ENCODE results near the gene MESP2.

The MESP2 gene

DNA sequence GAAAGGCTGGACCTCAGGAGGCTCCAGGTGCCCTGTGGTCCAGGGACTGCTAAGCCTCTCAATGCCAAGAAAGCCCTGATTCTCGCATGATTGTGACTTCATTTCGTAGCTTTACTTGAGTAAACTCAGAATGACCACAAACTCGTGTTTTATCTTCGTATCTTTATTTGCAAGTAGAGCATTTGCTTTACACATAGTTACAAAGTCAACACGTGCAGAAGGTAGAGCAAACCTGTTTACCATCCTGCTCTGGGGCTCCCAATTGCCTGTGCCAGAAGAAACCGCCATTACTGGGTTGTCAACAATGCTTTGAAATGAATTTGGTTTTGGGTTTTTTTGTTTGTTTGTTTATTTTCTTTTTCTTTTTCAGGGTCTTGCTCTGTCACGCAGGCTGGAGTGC lies 19.2 kb upstream of the MESP2 start:
- no peak for DNase-seq

DNA sequence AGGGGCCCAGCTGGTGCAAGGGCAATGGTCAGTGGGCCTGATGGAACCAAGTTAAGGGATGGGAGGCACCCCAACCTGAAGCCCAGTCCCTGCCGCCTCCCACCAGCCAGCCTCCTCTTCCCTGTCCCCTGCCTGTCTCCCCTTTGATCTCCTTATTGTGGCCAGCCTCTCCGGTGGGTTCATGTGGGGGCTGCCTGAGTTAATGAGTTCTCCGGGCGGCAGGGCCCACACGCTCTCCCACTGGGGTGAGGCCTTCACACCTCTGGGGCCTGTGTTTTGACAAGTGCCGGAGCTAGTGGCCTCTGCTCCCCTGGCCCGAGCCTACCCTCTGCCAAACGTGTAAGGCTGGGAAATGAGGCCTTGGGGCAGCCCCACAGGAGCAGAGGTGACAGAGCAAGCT lies 17.8 kb upstream of the MESP2 start:
- no peak for DNase-seq

DNA sequence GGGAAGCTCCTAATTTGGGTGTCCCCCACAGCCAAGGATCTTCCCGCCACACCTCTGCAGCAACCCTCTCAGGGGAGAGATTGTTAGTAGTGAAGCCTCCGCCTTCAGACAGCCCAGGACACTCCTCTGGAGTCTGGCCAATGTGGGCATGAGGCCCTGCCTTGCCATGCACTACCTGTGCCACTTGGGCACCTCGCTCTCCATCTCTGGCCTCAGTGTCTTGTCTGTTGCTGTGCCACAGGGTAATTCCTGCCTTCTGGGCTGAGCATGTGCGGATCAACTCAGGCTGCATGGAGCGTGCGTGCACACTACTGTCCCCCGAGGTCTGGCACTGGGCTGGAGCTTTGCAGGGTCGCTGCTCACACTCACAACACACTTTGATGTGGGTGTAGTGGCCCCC lies 17.2 kb upstream of the MESP2 start:
- DNase-seq, result no peak

DNA sequence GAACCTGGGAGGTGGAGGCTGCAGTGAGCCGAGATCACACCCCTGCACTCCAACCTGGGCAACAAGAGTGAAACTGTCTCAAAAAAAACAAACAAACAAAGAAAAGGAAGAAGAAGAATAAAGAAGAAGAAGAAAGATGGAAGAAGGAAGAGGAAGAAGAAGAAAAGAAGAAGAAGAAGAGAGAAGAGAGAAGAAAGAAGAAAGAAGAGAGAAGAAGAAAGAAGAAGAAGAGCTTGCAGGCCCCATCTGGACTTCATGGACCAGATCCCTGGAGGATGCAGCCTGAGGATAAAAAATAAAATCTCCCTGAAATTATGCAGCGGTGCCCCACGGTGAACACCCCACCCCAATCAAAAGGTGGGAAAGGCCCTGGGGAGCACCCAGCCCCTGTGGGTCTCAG lies 16.3 kb upstream of the MESP2 start:
- no peak for DNase-seq

DNA sequence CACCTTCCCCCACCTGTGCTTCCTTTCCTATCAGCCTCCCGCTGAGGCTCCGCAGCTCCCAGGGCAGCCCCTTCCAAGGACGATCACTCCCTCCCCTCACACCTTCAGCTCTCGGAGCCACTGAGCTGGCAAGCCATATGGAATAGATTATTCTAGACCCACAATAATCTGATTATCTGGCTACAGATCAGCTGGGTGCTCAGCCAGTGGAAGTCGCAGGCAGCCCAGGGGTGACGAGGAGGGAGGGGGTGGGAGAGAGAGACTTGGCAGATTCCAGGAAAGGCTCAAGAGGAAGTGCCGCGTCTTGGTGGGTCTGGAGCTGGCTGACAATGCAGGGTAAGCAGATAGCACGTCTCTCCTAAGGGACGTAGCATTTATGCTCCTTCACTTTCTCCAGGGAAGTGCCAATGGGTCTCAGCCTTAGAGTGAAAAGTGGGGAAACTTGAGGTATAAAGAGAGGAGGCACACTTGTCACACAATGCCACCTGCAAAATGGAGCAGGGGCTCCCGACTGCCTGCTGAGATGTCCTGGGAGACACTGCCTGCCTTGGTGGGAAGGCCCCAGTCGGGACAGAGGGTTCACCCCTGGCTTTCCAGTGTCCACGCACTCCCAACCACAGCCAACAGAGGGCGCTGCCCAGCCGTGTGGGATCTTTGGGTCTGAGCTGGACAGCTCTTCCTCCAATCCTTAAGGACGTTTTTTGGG lies 15.7 kb upstream of the MESP2 start:
- peak; percentile 82 for DNase-seq

DNA sequence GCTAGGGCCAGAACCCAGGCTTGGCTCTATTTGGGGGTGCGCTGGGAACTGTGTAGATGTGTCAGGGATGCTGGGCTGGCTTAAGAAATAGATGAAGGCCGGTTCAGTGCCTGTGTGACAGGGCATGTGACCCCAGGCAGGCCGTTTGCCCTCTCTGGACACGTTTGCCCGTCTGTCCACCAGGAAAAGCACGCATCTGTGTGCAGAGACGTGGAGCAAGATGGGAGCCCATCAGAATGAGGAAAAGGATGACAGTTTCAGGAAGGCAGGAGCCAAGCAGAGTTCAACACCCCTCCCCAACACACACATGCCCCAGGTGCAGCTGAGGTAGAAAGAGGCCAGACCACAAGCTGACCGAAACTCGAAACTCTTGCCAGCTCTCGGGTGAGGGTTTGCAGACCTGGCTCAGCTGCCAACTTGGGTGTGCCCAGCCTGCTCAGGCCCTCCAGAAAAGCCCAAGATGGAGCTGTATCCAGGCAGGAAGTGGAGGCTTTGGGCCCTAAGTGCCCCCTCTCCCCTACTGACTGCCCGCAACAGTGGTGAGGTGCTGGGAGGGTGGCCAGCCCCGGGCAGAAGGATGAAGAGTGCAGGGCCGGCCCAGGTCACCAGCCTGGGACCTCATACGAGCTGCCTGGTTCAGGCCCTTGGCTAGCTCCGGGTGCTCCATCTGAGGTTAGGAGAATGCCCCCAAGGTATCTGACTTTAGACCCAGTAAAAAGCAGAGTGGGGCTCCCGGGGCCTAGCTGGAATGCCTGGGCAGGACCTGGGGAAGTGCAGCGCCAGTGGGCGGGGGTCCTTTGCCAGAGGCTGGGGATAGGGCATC lies 14.9 kb upstream of the MESP2 start:
- DNase-seq, result no peak

DNA sequence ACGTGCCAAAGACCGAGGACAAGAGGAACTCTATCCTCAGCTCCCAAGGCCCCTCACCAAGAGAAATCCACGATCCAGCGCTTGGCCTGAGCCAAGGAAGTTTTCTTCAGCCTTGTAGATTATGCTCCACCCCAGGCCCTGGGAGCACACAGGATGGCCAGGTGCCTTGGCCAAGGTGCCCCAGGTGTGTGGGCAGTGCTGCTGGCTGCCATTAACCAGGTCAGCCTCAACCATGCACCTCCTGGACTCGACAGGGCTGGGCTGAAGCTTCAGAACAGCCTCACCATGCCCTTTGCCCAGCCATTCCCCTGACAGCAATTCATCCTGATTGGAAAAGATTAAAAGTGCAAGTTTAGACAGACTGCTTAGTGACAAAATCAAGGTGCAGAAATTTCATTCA lies 14.2 kb upstream of the MESP2 start:
- no peak for DNase-seq

DNA sequence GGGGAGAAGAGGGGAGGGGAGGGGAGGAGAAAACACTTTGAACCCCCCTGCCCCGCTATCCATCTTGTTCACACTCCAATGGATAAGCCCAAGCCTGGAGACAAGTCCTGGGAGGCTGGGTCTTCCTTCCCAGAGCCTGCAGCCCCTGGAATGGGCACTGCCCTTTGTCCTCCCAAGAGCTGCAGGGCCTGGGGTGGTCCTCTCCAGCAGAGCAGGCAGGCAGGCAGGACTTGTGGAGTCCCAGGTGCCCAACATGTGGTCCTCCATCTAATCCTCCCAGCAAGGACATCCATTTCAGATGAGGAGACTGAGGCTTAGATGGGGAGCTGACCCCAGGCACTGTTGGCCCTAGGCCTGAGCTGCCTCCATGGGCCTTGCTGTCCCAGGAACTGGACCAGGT lies 10.4 kb upstream of the MESP2 start:
- no peak for DNase-seq

DNA sequence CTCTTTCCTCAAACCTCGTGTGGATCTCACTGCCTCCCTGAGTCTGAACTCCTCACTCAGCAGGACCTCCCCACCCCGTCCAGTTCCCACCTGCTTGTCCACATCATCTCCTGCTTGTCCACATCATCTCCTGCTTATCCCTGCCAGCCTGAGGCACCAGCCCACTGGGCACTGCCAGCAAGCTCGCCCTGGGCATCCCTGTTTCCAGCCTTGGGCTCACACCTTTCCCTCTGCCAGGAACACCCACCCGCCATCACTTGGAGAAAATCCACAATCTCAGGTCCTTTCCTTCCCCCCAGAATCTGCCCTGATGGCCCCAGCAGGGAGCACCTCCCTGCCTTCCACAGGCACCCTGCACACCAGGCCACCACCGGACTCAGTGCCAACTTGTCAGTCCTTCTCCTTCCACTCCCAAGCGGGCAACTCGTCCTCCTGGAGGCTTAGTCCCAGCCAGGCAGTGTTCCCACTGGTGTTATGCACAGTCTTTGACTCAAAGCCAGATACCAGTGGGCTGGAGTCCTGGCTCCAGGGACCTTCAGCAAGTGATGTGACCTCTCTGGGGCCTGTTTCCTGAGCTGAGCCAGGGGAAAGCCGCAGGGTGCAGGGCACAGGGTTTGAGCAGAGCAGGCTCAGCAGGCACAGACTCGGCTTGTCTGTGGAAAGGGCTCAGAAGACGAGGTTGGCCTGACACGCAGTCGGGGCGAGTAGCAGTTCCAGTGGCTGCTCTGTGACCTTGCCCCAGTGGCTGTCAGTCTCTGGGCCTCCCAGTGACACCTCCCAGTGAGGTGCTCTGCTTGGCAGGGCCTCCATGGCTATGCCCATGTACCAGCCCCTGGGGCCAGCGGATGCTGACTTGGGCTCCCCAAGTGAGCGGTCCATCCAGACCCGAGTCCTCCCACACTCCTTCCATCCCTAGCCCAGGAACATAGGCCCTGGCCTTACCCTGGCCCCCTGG lies 9.5 kb upstream of the MESP2 start:
- DNase-seq, result no peak

DNA sequence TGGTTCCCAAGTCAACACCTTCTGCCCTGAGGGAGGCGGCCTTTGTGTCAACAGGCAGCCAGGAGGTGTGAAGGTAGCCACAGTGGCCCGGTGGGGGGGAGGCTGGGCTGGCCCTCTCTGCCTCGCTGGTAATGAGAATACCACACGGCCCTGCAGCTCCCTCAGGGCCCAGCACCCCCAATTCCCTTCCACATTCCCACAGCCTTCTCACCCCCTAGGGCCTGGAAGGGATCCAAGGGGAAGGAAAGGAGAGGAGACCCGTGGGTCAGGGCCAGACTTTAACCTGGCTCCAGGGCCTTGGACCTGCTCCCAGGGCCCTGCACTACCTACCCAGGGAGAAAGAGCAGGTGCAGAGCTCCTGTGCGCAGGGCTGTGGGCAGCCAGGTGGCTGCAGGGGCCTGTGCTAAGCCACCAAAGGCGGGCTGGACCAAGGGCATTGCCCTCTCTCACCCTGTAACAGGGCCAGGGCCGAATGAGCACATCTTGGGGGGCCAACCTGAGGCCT lies 8.7 kb upstream of the MESP2 start:
- no peak for DNase-seq

DNA sequence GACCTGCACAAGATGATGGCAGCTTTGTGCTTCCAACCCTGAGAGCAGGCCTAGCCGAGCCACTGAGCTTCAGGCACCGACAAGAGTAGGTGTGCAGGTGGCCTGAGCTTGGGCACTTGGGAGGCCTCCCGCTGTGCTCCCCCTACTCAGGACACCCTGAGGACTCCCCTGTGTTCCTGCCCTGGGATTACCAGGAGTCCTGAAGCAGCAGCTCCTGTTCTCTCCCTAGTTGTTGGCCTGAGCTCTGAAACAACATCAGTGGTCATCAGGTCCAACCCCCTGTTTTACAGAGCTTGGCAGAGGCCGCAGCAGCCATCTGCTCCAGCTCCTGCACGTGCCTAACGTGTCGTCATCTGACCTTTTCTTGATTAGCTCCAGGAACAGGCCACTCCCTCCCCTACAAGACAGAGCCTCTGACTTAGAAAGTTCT lies 8.0 kb upstream of the MESP2 start:
- DNase-seq, result no peak

DNA sequence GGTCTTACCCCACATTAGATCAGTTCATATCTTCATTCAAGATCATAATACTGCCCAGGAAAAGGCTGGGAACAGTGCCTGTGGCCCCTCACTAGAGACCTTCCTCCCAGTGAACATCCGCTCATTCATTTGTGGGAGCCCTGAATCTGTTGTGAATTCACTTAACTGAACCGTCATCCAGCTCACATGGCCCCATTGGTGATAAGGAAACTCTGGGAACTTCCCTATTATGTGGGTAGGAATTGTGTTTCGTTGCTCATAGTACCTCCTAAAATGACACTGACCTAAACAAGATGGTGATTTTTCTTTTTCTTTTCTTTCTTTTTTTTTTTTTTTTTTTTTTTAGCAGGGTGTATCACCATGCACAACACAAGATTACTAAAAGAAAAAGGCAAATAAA lies 6.8 kb upstream of the MESP2 start:
- DNase-seq, result no peak

DNA sequence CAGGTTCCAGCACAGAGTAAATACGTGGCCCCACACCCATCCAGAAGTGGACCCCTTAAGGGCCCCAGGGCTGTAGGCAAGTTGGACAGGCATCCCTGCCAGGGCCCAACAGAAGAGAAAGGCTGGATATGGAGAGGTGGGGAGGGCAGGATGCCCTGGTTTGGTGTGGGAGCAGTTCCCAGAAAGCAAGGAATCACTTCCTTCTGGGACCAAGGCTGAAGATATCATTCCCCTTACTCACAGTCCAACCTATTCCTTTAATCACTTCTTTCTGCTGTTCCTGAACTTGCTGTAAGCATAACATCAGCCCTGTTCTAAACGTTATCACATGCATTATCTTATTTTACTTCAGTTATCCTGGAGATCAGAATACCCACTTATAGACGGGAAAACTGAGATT lies 6.1 kb upstream of the MESP2 start:
- DNase-seq, result no peak

DNA sequence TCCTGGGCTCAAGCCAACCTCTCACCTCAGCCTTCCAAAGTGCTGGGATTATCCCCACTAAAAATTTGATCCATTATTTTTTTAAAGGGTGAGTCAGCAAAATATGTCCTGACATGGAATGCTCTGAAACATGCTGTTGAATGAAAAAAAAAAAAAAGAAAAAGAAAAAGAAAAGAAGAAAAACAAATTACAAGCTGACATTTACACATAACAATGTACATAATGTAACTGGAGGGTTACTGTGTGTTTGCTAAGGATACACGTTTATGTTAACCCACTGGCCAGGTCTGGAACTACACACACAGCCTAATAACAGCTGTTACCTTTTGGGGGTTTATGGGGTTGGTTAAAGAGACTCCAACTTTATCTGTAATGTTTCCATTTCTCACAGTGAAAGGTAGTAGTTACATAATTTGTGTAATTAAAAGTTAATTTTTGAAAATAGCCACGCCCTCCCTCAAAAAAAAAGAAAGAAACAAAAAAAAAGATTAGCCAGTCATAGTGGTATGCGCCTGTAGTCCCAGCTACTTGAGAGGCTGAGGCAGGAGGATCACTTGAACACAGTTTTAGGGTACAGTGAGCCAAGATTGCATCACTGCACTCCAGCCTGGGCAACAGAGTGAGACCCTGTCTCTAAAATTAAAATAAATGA lies 3.1 kb upstream of the MESP2 start:
- DNase-seq, result no peak

DNA sequence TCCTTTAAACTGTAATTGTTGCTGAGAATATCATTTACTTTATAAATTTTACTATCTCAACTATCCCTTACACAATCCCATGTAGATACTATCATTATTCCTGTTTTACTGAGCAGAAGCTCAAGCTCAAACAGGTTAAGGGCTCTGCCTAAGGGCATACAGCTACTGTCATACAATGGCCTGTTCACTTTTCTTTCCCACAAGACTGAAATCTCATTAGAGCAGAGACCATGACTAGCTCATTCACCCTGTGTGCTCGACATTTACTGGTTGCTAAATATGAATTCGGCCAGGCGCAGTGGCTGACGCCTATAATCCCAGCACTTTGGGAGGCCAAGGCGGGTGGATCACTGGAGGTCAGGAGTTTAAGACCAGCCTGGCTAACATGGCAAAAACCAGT lies 1.6 kb upstream of the MESP2 start:
- no peak for DNase-seq

DNA sequence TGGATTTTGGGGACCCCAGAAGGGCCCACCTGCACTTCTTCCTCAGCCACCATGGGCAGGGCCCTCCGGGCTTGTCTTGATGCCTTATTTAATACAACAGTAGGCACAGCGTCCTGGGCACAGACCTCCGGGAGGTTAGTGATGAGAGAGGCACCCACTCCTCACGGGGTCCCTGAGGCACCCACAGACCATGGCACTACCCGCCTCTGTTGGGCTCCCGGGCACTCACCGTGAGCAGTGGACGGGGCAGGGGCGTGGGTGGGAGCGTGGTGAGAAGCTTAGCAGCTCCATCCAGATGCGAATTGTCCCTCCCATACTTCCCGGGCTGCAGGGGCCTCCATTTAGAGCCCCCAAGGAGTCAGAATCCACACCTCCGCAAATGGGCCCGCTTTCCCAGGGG lies 317 bp upstream of the MESP2 start:
- no peak for DNase-seq

DNA sequence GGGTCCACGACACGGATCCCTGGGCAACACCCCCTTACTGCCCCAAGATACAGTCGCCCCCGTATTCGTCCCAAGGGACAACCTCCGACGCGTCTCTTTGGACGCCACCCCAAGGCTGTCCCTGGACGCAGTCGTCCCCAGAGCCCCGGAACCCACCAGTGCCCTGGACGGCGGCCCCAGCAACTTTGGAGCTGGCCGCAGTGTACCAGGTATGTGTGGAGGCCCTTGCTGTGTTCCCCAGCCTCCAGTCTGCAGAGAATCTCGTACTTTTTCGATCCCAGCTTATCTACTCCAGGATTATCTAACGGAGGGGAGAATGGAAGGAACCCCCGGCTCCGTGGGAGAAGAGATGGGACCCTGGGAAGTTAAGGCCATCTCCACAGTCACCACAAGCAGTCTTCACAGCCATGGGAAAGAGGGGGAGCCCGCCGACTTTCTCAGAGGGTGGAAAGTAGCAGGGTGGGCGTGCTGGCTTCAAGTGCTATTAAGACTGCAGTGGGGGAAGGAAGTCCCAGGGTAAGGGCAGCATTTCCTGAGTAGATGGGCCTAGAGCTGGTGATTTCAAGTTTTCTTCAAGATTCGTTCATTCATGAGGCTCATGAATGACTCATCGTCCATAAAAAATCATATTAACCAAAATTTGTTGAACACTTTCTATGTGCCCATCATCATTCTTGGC lies 1.1 kb downstream of the MESP2 start:
- DNase-seq, result peak; percentile 32

DNA sequence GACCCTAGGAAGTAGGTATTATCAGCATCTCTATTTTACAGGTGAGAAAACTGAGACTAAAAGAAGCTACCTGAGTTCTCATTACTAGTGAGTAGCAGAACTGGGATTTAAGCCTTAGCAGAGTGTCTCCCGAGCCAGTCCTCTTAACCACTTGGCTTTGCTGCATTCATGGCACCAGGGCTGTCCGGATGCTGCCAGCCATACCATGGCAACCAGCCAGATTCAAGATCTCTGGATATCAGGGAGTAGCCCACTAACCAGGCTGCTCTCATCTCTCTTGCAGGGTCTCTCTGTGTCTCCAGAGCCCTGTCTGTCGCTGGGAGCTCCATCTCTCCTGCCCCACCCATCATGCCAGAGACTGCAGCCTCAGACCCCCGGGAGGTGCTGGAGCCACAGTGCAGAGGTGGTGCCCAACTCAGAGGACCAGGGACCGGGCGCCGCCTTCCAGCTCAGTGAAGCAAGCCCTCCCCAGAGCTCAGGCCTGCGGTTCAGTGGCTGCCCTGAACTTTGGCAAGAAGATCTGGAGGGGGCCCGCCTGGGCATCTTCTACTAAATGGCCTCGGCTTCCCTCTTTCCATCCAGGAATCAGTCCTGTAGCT lies 1.7 kb downstream of the MESP2 start:
- no peak for DNase-seq

DNA sequence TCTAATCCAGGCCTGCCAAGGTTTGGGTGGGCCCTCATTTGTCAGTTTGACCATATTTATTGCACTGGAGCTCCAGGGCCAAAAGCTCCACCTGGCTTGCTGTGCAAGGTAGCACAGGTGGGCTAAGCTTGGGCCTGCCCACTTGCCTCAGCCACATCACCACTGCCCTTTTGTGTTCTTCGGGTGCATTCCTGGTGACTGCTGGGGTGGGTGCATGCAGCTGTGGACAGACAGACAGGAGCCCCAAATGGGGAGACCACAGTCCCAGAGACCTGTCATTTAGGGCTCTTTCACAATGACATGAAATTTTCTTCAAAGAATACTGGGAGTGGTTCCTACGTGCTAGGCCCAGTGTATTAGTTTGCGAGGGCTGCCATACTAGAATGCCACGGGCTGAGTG lies 2.7 kb downstream of the MESP2 start:
- DNase-seq, result no peak

DNA sequence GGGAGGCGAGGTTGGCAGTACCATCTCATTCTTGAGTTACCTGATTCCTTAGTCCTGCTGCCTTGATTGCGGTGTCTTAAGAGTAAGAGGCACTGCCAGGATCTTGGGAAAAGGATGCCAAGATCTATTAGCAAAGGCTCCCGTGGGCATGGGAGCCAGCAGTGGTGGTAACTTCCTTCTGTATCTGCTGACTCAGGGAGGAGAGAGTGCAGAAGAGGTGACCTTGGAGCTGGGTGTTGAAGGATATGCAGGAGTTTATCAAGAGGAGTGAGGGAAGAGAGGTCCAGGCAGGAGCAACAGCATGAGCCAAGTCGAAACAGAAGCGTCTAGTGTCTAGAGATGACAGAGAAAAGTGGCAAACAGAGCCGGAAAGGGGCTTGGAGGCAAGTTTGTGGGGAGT lies 4.5 kb downstream of the MESP2 start:
- DNase-seq, result no peak

DNA sequence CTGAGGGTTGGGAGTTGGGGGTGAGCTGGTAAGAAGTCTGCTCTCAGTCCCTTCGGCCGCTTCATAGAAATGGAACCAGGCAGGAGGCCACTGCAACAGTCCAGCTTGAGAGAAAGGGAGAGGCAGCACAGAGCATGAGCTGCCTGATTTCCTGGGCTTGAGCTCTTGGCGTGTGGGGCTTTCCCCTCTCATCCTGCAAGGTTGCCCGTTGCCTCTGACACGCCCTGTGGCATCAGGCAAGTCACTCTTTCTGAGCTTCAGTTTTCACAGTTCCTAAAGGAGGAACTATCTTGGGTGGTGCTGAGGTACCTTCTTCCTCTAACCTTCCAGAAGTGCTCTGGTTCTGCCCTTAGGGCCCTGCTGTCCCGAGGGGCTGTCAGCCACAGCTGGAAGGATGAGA lies 4.9 kb downstream of the MESP2 start:
- DNase-seq, result no peak
